Upper lobe of left lung (tissue), 6 donors: Measurements from ENCODE around the gene PAX2. TPM values are rescaled to one million over a fixed set of nuclear protein-coding genes. Genes with fewer than 3 reads are reported as not detected.
A peak's percentile ranks its signal among the peaks of the same experiment; 100 is the strongest.

Experiments
- ATAC-seq, 2 donors: fragments of 200-7000 bp; cut with Tn5 transposase; one replicate each; pipeline ENCODE4 v1.9.1; 2022; ENCODE audit warnings: mild to moderate bottlenecking in 2 of 2, moderate library complexity in 2 of 2; ENCODE audit not compliant: low FRiP score in 2 of 2
- DNase-seq, 2 donors: peaks; one replicate each; pipeline ENCODE4 v3.0.0-alpha.2; 2019 to 2020
- H3K27ac ChIP-seq, 4 donors: fragments of 200-600 bp; sonication (generic); one replicate each; pipeline ENCODE4 v1.5.1; 2016 to 2019
- H3K27me3 ChIP-seq, 4 donors: fragments of 200-600 bp; sonication (generic); one replicate each; pipeline ENCODE4 v1.5.1; 2017 to 2019
- H3K36me3 ChIP-seq, 4 donors: fragments of 200-600 bp; sonication (generic); one replicate each; pipeline ENCODE4 v1.5.1; 2016 to 2019
- H3K4me1 ChIP-seq, 4 donors: fragments of 200-600 bp; sonication (generic); one replicate each; pipeline ENCODE4 v1.5.1; 2018 to 2019
- H3K4me3 ChIP-seq, 4 donors: fragments of 200-600 bp; sonication (generic); one replicate each; pipeline ENCODE4 v1.5.1; 2017 to 2019; ENCODE audit warnings: mild to moderate bottlenecking in 2 of 4, moderate library complexity in 1 of 4
- H3K9me3 ChIP-seq, 4 donors: fragments of 200-600 bp; sonication (generic); one replicate each; pipeline ENCODE4 v1.5.1; 2018 to 2019
- EP300 ChIP-seq, 4 donors: sonication (generic); formaldehyde crosslinking; IDR thresholded peaks; one replicate each; pipeline ENCODE4 v1.5.1; 2017; ENCODE audit warnings: antibody characterized with exemption in 4 of 4, control low read depth in 2 of 4
- POLR2A ChIP-seq, 4 donors: fragments of 450-650 bp; IDR thresholded peaks; one replicate each; pipeline ENCODE4 v1.5.1; 2016 to 2017; ENCODE audit warnings: antibody characterized with exemption in 4 of 4, mild to moderate bottlenecking in 2 of 4
- POLR2AphosphoS5 ChIP-seq, 2 donors: sonication (generic); formaldehyde crosslinking; IDR thresholded peaks; one replicate each; pipeline ENCODE4 v1.5.1; 2017; ENCODE audit warnings: antibody characterized with exemption in 2 of 2
- WGBS, 2 donors: methylation state at CpG; one replicate each; pipeline ENCODE4 v1.1.5; 2017 to 2018; 5-methylcytosine and 5-hydroxymethylcytosine counted together
- total RNA-seq, 6 donors: library from RNA; depleted of rRNA in 4 of 6; stranded (reverse); fragments of >200 nt in 4 of 6; gene quantifications; one replicate each; pipeline versions ENCODE4 v1.1.0 to v1.2.1, GENCODE V29; 2016 to 2021
- TF ChIP-seq, protein P1 (sequence below), 6 experiments: fragments of 450-650 bp in 4 of 6; fragments of 200-600 bp in 2 of 6; sonication (generic) in 2 of 6; IDR thresholded peaks; one replicate each; pipeline ENCODE4 v1.5.1; 2016 to 2019; ENCODE audit warnings: antibody characterized with exemption in 6 of 6
- donor health status: DM: no; HTN: no; CAD: no; lungs with moderate emphysema.
- donor health status: DM: no; HTN: yes; CAD: no; lungs with severe emphysema.

PAX2 gene
- total RNA-seq, 6 donors from 2014 or later: 0.07 TPM; not detected in 5

DNA sequence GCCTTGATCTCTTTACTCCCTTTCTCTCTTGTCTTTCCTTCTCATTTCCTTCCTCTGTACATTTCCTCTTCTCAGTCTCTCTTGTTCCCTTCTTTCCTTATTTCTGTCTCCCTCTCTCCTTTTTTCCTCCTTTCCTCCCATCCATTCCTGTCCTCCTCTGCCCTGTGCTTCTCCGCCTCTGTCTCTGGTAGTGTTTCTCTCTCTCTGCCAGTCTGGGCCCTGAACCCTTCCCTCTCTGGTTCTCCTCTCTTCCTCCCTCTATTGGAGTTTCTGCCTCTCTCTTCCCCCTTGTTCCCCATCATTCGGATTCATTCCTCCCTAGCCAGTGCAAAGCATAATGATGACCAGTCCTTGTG, 13.2 kb upstream of the PAX2 start:
- Histone ChIP-seq H3K36me3 (no peaks in the 10 kb centered on the region), H3K4me1 (peaks cover 17 to 39% (median 24%) of the 10 kb centered on the region in 4 donors), H3K27ac (no peak overlapping the region), H3K4me3 (no peak overlapping the region), H3K27me3 (peaks cover 2 to 74% (median 39%) of the 10 kb centered on the region in 4 donors), H3K9me3 (no peaks in the 10 kb centered on the region)
- ATAC-seq: no peak
- WGBS, 2 donors: 70 to 83% methylated on average over 2 of the region's 2 CpGs
- TF ChIP-seq EP300 (IDR thresholded peaks at IDR 0.05) (no peak), POLR2AphosphoS5 (IDR thresholded peaks at IDR 0.05) (no peak), POLR2A (IDR thresholded peaks at IDR 0.05) (no peak)
- TF ChIP-seq, protein P1, sequence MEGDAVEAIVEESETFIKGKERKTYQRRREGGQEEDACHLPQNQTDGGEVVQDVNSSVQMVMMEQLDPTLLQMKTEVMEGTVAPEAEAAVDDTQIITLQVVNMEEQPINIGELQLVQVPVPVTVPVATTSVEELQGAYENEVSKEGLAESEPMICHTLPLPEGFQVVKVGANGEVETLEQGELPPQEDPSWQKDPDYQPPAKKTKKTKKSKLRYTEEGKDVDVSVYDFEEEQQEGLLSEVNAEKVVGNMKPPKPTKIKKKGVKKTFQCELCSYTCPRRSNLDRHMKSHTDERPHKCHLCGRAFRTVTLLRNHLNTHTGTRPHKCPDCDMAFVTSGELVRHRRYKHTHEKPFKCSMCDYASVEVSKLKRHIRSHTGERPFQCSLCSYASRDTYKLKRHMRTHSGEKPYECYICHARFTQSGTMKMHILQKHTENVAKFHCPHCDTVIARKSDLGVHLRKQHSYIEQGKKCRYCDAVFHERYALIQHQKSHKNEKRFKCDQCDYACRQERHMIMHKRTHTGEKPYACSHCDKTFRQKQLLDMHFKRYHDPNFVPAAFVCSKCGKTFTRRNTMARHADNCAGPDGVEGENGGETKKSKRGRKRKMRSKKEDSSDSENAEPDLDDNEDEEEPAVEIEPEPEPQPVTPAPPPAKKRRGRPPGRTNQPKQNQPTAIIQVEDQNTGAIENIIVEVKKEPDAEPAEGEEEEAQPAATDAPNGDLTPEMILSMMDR (IDR thresholded peaks at IDR 0.05): no peak
- DNase-seq: no peak

DNA sequence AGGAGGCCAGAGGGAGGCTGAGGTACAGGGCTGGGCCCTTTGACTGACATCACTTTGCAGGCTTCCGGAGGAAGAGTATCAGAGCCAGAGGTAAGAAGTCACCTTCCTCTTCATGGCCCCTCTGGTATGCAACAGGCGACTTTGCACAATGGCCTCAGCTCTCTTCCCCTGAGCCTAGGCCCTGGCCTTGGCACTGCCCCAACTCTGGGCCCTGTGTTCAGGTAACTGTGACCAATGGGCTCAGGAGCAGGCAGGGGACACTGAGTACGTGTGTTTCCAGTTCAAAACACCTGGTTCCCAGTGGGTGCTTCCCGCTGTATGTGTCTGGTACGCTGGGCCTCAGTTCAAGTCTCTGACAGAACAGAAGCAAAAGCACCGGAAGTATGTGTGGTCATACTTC, 12.1 kb upstream of the PAX2 start:
- Histone ChIP-seq H3K4me3 (no peak overlapping the region), H3K4me1 (peaks cover 26 to 49% (median 32%) of the 10 kb centered on the region in 4 donors), H3K9me3 (no peaks in the 10 kb centered on the region), H3K27me3 (peaks cover 2 to 76% (median 45%) of the 10 kb centered on the region in 4 donors), H3K27ac (no peak overlapping the region), H3K36me3 (no peaks in the 10 kb centered on the region)
- TF ChIP-seq POLR2AphosphoS5 (IDR thresholded peaks at IDR 0.05): no peak
- no peak for TF ChIP-seq POLR2A (IDR thresholded peaks at IDR 0.05)
- TF ChIP-seq EP300 (IDR thresholded peaks at IDR 0.05): no peak
- TF ChIP-seq, protein P1 (IDR thresholded peaks at IDR 0.05): no peak
- DNase-seq: no peak
- ATAC-seq: no peak
- WGBS, 2 donors: 56 to 80% methylated on average over 5 to 6 of the region's 6 CpGs

DNA sequence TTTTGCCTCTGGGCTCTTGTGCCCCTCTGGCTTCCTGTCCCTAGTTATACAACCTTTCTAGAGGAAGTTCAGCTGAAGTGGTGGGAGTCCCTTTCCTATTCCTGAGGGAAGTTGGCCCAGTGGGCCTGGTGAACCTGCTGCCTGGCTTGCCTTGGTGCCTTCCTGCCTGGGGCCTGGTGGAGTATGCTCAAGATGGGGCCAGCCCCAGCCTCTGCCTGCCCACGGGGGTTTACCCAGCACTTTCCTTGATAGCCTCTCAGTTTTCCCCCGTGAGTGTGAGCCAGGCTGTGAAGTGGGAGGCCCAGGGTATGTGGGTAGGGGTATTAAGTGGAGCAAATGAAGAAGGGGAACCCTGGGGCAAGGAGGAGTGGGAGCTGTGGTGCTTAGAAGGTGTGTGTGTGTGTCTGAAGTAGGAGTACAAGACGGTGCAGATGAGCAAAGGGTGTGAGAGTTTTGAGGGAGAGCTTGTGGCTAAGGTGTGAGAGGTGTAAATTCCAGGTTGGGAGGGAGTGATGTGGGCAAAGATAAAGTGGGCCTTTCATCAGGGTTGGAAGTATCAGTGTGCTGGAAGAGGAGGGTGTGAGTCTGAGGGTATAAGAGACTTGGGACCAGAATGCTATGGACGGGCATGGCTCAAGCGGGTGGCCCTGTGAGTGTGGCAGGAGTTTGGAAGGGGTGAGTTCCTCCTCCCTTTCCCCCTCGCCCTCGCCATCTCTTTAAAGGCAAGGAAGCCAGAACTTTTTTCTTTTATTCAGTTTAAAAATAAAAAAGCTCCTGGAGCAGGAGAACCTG, 10.9 kb upstream of the PAX2 start:
- no peak for TF ChIP-seq POLR2AphosphoS5 (IDR thresholded peaks at IDR 0.05)
- no peak for TF ChIP-seq EP300 (IDR thresholded peaks at IDR 0.05)
- TF ChIP-seq, protein P1 (IDR thresholded peaks at IDR 0.05): no peak
- TF ChIP-seq POLR2A (IDR thresholded peaks at IDR 0.05): no peak
- H3K27ac ChIP-seq: no peak overlapping the region
- peaks cover 26 to 48% (median 32%) of the 10 kb centered on the region in 4 donors for H3K4me1 ChIP-seq
- H3K27me3 ChIP-seq: peaks cover 2 to 77% (median 50%) of the 10 kb centered on the region in 4 donors
- WGBS, 2 donors: 54 to 60% methylated on average over 7 of the region's 7 CpGs
- H3K36me3 ChIP-seq: no peaks in the 10 kb centered on the region
- no peak overlapping the region for H3K4me3 ChIP-seq
- no peaks in the 10 kb centered on the region for H3K9me3 ChIP-seq
- DNase-seq (peak in 1 of 2 donors; percentile 24), ATAC-seq (no peak)

DNA sequence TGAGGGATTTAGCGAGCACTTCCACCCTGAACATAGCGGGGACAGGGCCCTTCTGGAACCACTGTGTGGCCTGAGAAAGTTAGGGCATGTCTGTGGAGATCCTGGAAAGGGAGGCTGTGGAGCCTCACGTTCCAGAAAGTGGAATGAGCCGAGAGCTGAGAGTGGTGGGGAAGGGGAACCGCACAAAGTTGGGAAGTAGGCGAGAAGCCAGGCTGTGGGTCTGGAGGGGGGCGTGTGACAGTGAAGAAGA, 10.4 kb upstream of the PAX2 start:
- ATAC-seq (no peak), DNase-seq (no peak)
- no peaks in the 10 kb centered on the region for H3K9me3 ChIP-seq
- WGBS, 2 donors: 36 to 39% methylated on average over 7 of the region's 7 CpGs
- H3K4me3 ChIP-seq: no peak overlapping the region
- H3K27ac ChIP-seq: no peak overlapping the region
- peaks cover 2 to 77% (median 48%) of the 10 kb centered on the region in 4 donors for H3K27me3 ChIP-seq
- peaks cover 22 to 48% (median 31%) of the 10 kb centered on the region in 4 donors for H3K4me1 ChIP-seq
- no peaks in the 10 kb centered on the region for H3K36me3 ChIP-seq
- TF ChIP-seq POLR2AphosphoS5 (IDR thresholded peaks at IDR 0.05) (no peak), EP300 (IDR thresholded peaks at IDR 0.05) (no peak), POLR2A (IDR thresholded peaks at IDR 0.05) (no peak)
- TF ChIP-seq, protein P1 (IDR thresholded peaks at IDR 0.05): no peak
